GM18858 (cell line): ENCODE measurements around the gene NEURL1B.
"Not testable (repeated sequence)": the region's sequence is repeated elsewhere in the genome, so short reads cannot be mapped to it uniquely, and the experiment has no call there.

Experiments used
- ATAC-seq: cut with Tn5 transposase; IDR thresholded peaks from one replicate; pipeline ENCODE4 v1.9.1; 2021; ENCODE audit not compliant: unreplicated experiment

NEURL1B gene

GRCh38 chr5:172672681-172673080 is 31.6 kb downstream of the NEURL1B start:
- ATAC-seq = no peak

GRCh38 chr5:172674155-172674554 is 33.1 kb downstream of the NEURL1B start:
- no peak for ATAC-seq

- no peak for ATAC-seq
These were observed 35.9 kb downstream of the NEURL1B start for GRCh38 chr5:172676914-172677475.

GRCh38 chr5:172678362-172678874 is 37.4 kb downstream of the NEURL1B start:
- ATAC-seq = not testable (repeated sequence)

- ATAC-seq = no peak
These were observed 37.8 kb downstream of the NEURL1B start for GRCh38 chr5:172678902-172679301.

- ATAC-seq = no peak
These were observed 38.7 kb downstream of the NEURL1B start for GRCh38 chr5:172679628-172680212.

GRCh38 chr5:172680921-172681320 is 39.9 kb downstream of the NEURL1B start:
- no peak for ATAC-seq

GRCh38 chr5:172681421-172681820 is 40.4 kb downstream of the NEURL1B start:
- ATAC-seq = no peak

GRCh38 chr5:172683264-172683644 is 42.2 kb downstream of the NEURL1B start:
- no peak for ATAC-seq

GRCh38 chr5:172683645-172684471 is 42.8 kb downstream of the NEURL1B start:
- ATAC-seq = no peak

GRCh38 chr5:172685091-172685490 is 44.0 kb downstream of the NEURL1B start:
- no peak for ATAC-seq

GRCh38 chr5:172686111-172686510 is 45.0 kb downstream of the NEURL1B start:
- no peak for ATAC-seq

GRCh38 chr5:172686539-172687390 is 45.7 kb downstream of the NEURL1B start:
- no peak for ATAC-seq

GRCh38 chr5:172687940-172688339 is 46.9 kb downstream of the NEURL1B start:
- ATAC-seq = no peak

- ATAC-seq = no peak
These were observed 47.5 kb downstream of the NEURL1B start for GRCh38 chr5:172688349-172689217.

GRCh38 chr5:172689218-172689572 is 48.1 kb downstream of the NEURL1B start:
- ATAC-seq = no peak

GRCh38 chr5:172689801-172690200 is 48.7 kb downstream of the NEURL1B start:
- no peak for ATAC-seq

GRCh38 chr5:172690258-172691075 is 49.4 kb downstream of the NEURL1B start:
- peak; percentile 79 for ATAC-seq

- ATAC-seq = no peak
These were observed 50.8 kb downstream of the NEURL1B start for GRCh38 chr5:172691886-172692285.
